ENCODE data around the gene SERPINE2.
A peak's percentile ranks its signal among the peaks of the same experiment; 100 is the strongest.

SERPINE2 gene, protein sequence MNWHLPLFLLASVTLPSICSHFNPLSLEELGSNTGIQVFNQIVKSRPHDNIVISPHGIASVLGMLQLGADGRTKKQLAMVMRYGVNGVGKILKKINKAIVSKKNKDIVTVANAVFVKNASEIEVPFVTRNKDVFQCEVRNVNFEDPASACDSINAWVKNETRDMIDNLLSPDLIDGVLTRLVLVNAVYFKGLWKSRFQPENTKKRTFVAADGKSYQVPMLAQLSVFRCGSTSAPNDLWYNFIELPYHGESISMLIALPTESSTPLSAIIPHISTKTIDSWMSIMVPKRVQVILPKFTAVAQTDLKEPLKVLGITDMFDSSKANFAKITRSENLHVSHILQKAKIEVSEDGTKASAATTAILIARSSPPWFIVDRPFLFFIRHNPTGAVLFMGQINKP

DNA sequence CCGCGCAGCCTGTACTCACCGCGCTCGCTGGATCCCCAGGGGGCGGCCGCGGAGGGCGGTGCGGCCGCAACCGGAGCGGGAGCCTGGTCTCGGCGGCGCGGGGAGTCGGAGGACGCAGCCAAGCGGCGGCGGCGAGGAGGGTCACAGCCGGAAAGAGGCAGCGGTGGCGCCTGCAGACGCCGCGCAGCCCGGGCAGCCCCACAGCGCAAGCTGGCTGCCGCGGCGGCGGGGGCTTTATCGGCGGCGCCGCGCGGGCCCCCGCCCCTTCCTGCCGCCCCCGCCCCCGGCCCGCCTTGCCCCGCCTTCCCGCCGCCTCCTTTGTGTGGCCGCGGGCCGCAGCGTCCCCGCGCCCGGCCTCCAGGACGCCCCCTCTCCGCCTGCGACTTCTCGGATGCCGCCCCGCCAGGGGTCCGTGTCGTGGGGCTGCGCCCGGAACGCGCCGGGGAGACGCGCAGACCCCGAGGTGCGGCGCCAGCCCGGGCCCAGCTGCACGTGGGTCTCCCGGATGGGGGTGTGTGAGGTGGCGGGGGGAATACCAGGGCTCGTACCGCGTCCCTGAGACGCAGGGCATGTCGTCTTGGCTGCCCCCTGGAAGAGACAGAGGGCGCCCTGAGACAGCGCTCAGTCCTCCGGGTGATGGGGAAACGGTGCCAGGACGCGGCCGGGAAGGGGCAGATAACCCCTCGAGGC lies at the start of gene SERPINE2:
TSS of gene SERPINE2 (minus strand) at position 207 of the 690 bp plus-strand sequence. CDS start 37,386 bp downstream, outside the sequence.
- Histone ChIP-seq H3K36me3 (replicated peaks) (no peaks in the 10 kb centered on the region), H3K4me3 (peak within 1 kb of the TSS; percentile 32), H3K27me3 (ENCODE audit: low read depth) (peaks cover 51% of the 10 kb centered on the region), H3K4me1 (no peaks in the 10 kb centered on the region; the same call in 1 of the 2 replicates), H3K9me3 (no peaks in the 10 kb centered on the region)
- in situ Hi-C loops (cut with MboI; ENCODE audit: low sequenced_read_pairs): no loop called here
- DNase-seq (ENCODE audit: low spot score in 2 of 2): peak; percentile 6 to 53

DNA sequence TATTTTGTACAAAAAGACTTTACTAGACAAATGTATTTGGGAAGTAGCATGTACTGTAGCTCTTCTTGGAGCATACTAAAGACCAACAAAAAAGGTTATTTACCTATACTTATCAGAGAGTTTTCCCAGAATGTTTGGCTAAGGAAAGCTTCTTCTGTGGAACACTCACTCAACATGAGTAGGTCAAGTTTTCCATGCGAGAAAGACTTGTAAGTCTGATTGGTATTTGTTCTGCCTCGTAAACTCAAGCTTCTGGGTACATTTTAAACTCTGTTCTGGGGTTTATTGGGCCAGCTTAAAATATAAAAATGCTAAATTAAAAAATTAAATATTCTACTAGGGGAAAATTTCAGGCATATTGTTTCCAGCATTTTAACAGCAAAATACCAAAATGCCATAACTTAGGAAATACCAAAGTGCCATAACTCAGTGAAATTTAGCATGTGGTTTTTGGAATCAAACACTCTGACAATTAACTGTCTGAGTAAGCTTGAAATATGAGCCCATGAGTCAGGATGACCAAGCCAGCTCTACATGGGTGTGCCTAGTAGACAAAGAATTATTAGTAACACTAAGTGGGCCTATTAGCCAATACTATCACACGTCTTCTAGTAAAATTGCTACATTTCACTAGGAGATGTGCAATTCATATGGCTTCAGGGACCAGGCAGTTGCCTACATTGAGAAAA lies 47.3 kb upstream of the SERPINE2 start:
- H3K4me1 ChIP-seq: no peaks in the 10 kb centered on the region
- H3K9me3 ChIP-seq: no peaks in the 10 kb centered on the region
- DNase-seq (ENCODE audit: low spot score in 2 of 2): no peak
- peaks cover 3% of the 10 kb centered on the region; the same call in 1 of the 2 replicates for H3K27me3 ChIP-seq (ENCODE audit: low read depth)
- no peak overlapping the region for H3K4me3 ChIP-seq
- no peaks in the 10 kb centered on the region for H3K36me3 ChIP-seq (replicated peaks)
- in situ Hi-C loops (cut with MboI; ENCODE audit: low sequenced_read_pairs): no loop called here

DNA sequence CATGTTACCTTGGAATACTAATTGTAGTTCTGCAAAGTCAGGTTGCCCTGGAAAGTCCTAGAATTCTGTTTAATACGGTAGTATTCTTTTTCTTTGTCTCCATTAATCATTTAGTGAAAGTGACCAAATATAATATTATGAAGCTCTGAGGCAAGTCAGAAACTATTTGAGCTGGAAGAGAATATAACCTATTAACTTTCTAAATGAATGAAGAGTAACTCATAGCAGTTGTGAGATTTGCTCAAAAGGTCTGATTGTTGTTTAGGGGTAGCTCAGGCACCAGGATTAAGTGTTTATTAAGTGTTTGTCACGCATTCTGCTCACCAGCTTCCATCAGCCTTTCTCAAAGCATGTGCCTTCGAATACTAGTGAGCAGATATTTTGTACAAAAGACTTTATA lies 46.7 kb upstream of the SERPINE2 start:
- no peaks in the 10 kb centered on the region for H3K9me3 ChIP-seq

DNA sequence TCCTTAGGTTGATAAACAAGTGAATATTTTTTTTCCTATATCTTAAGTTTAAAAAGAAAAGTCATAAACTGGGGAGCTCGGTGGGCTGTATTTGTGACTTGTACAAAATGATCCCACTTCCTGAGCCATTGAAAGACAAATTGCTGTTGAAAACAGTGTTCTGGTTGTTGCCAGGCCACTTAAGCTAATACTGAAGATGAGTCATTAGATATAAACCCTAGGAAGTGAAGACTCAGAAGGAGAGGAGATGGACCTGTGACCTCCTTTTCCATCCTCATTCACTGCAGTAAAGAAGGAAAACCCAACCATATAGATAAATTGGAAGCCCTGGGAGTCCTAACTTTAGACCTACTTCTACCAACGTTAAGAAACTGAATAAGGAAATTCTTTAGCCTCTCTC lies 46.2 kb upstream of the SERPINE2 start:
- no peak for DNase-seq (ENCODE audit: low spot score in 2 of 2)
- no peak overlapping the region for H3K4me3 ChIP-seq

More for the DNA sequence above, 46.7 kb upstream of the SERPINE2 start:
- Histone ChIP-seq H3K4me3 (no peak overlapping the region), H3K27me3 (ENCODE audit: low read depth) (peaks cover 3% of the 10 kb centered on the region; the same call in 1 of the 2 replicates), H3K4me1 (no peaks in the 10 kb centered on the region), H3K36me3 (replicated peaks) (no peaks in the 10 kb centered on the region)
- in situ Hi-C loops (cut with MboI; ENCODE audit: low sequenced_read_pairs): no loop called here
- DNase-seq (ENCODE audit: low spot score in 2 of 2): no peak

DNA sequence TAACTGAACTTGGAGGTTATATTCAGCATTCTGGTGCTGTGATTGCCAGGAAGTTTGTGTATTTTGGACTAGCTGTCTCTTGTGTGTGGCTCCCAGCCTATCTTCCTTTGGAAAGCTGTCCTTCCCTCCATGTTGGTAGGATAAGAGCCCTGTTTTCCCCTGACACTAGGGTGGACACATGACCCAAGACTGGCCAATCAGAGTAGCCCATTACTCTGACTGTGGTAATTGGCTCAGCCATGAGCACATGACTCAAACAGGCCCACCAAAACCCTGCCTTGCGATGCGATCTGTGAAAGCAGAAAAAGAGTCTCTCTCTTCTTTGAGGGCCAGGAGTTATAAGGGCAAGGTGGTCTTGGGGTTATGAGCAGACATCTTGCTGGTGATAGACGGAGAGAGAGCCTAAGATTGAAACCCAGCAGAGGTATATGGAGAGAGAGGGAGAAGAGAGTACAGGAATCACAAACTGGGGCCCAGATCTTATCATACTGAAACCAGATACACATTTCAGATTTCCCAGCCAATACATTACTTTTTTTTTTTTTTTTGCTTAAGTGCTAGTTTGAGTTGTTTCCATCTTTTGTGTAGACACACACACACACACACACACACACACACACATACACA lies 45.3 kb upstream of the SERPINE2 start:
- no peaks in the 10 kb centered on the region for H3K4me1 ChIP-seq
- H3K36me3 ChIP-seq (replicated peaks): no peaks in the 10 kb centered on the region
- no peaks in the 10 kb centered on the region for H3K9me3 ChIP-seq
- peaks cover 3% of the 10 kb centered on the region; the same call in 1 of the 2 replicates for H3K27me3 ChIP-seq (ENCODE audit: low read depth)
- in situ Hi-C loops (cut with MboI; ENCODE audit: low sequenced_read_pairs): no loop called here
- DNase-seq (ENCODE audit: low spot score in 2 of 2): no peak
- no peak overlapping the region for H3K4me3 ChIP-seq

More for the DNA sequence above, 46.2 kb upstream of the SERPINE2 start:
- Histone ChIP-seq H3K27me3 (ENCODE audit: low read depth) (peaks cover 3% of the 10 kb centered on the region; the same call in 1 of the 2 replicates), H3K9me3 (no peaks in the 10 kb centered on the region), H3K36me3 (replicated peaks) (no peaks in the 10 kb centered on the region), H3K4me1 (no peaks in the 10 kb centered on the region)
- in situ Hi-C loops (cut with MboI; ENCODE audit: low sequenced_read_pairs): no loop called here

DNA sequence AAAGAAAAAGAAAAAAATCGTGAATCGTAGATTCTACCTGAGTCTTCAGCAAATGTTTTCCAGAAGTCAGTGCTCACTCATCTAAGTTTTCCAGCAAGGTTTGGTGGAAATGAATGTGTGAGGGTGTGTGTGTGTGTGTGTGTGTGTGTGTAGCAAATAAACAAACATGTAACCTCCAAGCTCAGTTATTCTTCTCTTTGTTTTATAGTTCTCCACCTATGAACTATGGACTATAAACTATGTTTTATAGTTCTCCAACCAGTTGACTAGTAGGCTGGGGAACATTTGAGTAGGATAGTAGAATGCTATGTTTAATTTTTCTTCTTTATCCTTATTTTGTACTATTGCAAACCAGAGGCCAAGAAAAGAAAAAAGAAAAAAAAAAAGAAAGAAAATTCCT lies 44.6 kb upstream of the SERPINE2 start:
- Histone ChIP-seq H3K9me3 (no peaks in the 10 kb centered on the region), H3K4me1 (no peaks in the 10 kb centered on the region), H3K4me3 (no peak overlapping the region), H3K36me3 (replicated peaks) (no peaks in the 10 kb centered on the region), H3K27me3 (ENCODE audit: low read depth) (peaks cover 3% of the 10 kb centered on the region; the same call in 1 of the 2 replicates)
- no peak for DNase-seq (ENCODE audit: low spot score in 2 of 2)
- in situ Hi-C loops (cut with MboI; ENCODE audit: low sequenced_read_pairs): no loop called here

DNA sequence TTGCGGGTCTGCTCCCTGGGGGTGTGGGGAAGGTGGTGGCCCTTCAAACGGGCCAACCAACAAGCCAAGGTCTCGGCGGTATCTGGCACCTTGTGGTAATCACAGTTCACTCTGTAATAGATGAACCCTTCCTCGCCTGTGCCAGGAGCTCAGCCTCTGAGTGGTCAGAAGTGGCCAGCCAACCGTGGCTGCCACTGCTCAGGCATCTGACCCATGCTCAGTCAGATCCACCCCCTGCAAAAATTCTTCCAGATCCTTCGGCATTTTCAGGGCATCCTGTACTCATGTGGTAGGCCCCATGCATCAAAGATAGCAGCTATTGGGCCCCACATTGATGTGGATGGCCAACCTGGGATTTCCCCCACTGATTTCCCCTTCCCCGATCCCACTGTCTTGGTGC lies 39.6 kb upstream of the SERPINE2 start:
- no peaks in the 10 kb centered on the region for H3K36me3 ChIP-seq (replicated peaks)
- H3K4me1 ChIP-seq: no peaks in the 10 kb centered on the region
- no peaks in the 10 kb centered on the region for H3K27me3 ChIP-seq (ENCODE audit: low read depth)
- in situ Hi-C loops (cut with MboI; ENCODE audit: low sequenced_read_pairs): no loop called here
- DNase-seq (ENCODE audit: low spot score in 2 of 2): no peak
- H3K9me3 ChIP-seq: no peaks in the 10 kb centered on the region
- no peak overlapping the region for H3K4me3 ChIP-seq

DNA sequence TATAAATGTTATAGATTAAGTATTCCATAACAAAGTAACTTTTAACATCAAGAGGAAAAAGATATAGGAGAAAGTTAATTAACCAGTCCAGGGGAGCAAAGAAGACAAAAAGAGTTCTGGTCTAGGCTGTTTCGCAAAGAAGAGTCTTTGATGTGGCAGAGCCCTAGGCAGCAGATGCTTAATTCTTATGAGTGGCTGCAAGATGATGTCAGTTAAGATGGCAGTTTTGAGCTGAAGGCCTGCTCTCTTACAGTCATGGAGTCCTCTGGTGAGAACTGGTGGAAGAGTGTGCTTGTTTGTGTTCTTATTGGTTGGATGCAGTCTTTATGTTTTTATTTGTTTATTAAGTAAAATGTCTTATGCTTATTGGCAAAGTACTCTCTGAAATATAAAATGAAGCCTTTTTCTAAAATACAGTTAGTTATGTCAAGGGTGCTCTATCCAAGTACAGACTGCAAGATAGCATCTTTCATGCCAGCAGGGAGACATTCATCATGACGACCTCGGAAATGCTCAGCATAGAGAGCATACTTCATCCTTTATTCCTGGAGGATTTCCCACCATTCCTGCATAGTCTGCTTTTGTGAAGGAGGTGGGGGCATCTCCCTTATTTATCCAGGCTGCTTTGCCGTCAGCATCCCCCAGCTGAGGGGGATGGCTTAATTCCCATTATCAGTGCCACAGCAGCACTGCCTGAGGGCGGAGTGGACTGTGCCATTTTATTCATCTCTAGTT lies 38.9 kb upstream of the SERPINE2 start:
- in situ Hi-C loops (cut with MboI; ENCODE audit: low sequenced_read_pairs): no loop called here
- H3K4me3 ChIP-seq: no peak overlapping the region
- H3K4me1 ChIP-seq: no peaks in the 10 kb centered on the region
- H3K27me3 ChIP-seq (ENCODE audit: low read depth): no peaks in the 10 kb centered on the region
- H3K36me3 ChIP-seq (replicated peaks): no peaks in the 10 kb centered on the region
- DNase-seq (ENCODE audit: low spot score in 2 of 2): no peak
- no peaks in the 10 kb centered on the region for H3K9me3 ChIP-seq

DNA sequence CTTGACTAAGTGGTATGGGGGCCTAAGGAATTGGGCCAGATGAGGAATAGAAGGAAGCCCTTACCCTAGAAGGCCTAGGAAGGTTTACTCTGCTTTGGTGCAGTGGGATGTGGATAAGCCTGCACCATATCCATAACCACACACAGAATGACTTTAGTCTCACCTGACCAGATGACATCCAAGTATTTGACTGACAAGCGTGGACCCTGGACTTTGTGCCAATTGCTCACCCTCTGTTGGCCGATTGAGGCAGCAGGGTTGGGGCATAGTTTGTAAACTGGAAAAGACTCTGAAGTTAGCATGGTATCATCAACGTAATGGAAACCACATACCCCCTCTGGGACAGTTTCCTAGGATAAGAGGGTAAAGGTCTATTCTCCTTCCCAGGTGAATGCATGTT lies 36.5 kb upstream of the SERPINE2 start:
- Histone ChIP-seq H3K27me3 (ENCODE audit: low read depth) (no peaks in the 10 kb centered on the region), H3K4me1 (no peaks in the 10 kb centered on the region), H3K9me3 (no peaks in the 10 kb centered on the region), H3K36me3 (replicated peaks) (no peaks in the 10 kb centered on the region), H3K4me3 (no peak overlapping the region)
- in situ Hi-C loops (cut with MboI; ENCODE audit: low sequenced_read_pairs): no loop called here
- DNase-seq (ENCODE audit: low spot score in 2 of 2): no peak

DNA sequence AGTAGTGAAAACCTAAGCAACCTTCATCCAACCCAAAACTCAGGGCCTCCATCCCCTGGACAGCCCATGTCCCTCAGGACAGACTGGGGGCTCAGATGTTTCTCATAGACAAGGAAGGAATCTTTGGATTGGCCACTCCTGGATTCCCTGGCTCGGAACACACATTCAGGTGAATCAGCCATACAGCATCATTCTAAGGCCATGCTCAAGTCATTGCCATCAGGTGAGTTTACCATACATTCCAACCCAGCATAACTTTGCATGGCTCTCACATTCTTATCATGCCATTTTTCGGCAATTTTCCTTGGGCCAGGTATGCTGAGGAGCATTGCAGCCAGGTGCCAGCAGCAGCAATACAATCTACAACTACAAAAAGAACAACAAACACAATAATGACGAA lies 34.6 kb upstream of the SERPINE2 start:
- in situ Hi-C loops (cut with MboI; ENCODE audit: low sequenced_read_pairs): no loop called here
- no peaks in the 10 kb centered on the region for H3K27me3 ChIP-seq (ENCODE audit: low read depth)
- H3K36me3 ChIP-seq (replicated peaks): no peaks in the 10 kb centered on the region
- no peaks in the 10 kb centered on the region for H3K9me3 ChIP-seq
- no peak overlapping the region for H3K4me3 ChIP-seq
- H3K4me1 ChIP-seq: no peaks in the 10 kb centered on the region
- no peak for DNase-seq (ENCODE audit: low spot score in 2 of 2)

DNA sequence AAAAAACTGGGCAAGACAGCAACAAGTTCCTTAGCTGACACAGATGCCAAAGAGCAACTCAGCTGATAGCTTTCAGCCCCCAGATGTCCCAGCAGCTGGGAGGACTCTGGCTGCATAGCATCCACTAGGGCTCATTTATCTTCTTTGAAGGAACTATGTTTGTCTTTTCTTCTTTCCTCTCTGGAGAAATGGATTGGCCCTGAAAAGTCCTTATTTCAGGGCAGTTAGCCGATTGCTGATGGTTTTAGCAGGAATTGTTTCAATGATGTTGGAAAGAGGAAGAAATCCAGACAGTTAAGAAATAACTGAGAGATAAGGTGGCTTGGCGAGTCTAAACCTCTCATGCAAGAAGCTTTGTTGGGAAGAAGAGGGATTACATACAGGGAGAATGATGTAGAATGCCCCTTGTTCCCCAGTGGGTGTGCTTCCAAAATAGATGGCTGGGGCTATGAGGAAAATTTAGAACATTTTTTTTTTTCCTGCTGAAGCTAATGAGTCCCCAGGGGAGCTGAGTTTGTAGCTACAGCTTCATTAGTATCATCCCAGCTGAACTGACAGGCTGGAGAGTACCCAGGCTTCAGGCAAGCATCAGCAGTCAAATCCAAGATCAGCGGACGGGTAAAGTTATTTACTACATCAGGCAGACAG lies 33.6 kb upstream of the SERPINE2 start:
- in situ Hi-C loops (cut with MboI; ENCODE audit: low sequenced_read_pairs): no loop called here
- no peak for DNase-seq (ENCODE audit: low spot score in 2 of 2)
- H3K27me3 ChIP-seq (ENCODE audit: low read depth): no peaks in the 10 kb centered on the region
- H3K9me3 ChIP-seq: no peaks in the 10 kb centered on the region
- no peak overlapping the region for H3K4me3 ChIP-seq
- no peaks in the 10 kb centered on the region for H3K36me3 ChIP-seq (replicated peaks)
- no peaks in the 10 kb centered on the region for H3K4me1 ChIP-seq

DNA sequence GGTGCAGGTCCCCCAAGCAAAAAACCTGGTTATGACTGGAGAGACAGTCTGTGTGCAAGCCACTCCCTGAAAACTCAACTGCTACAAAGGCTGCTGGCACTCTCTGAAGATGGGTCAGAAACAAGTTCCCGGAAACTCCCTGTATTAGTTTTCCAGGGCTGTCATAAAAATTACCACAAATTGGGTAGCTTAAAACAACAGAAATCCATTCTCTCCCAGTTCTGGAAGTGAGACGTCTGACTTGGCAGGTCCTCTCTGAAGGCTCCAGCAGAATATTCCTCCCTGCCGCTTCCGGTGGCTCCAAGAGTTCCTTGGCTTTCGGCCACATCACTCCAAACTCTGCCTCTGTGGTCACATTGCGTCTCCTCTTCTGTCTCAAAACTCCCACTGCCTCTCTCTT lies 30.1 kb upstream of the SERPINE2 start:
- in situ Hi-C loops (cut with MboI; ENCODE audit: low sequenced_read_pairs): no loop called here
- no peaks in the 10 kb centered on the region for H3K4me1 ChIP-seq
- H3K36me3 ChIP-seq (replicated peaks): no peaks in the 10 kb centered on the region
- no peaks in the 10 kb centered on the region for H3K9me3 ChIP-seq
- H3K4me3 ChIP-seq: no peak overlapping the region
- H3K27me3 ChIP-seq (ENCODE audit: low read depth): no peaks in the 10 kb centered on the region; the same call in 1 of the 2 replicates
- DNase-seq (ENCODE audit: low spot score in 2 of 2): no peak

DNA sequence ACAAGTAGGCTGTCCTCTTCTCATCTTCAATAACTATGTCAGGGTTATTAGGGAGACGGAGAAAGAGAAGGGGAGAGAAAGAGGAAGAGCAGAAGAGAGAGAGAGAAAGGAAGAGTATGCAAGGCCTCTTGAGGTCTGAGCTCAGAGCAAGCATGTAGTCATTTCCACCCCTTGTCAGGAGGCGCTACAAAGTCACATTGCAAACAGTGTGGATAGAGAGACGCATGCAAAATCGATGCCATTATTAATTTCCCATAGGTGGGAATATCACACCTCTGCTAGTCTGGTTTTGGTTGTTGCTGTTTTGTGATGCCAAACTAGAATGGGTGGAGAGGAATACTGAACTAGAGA lies 24.2 kb upstream of the SERPINE2 start:
- no peak for DNase-seq (ENCODE audit: low spot score in 2 of 2)
- Histone ChIP-seq H3K4me1 (no peaks in the 10 kb centered on the region), H3K36me3 (replicated peaks) (no peaks in the 10 kb centered on the region), H3K27me3 (ENCODE audit: low read depth) (peaks cover 4% of the 10 kb centered on the region; the same call in 1 of the 2 replicates), H3K9me3 (no peaks in the 10 kb centered on the region), H3K4me3 (no peak overlapping the region)
- in situ Hi-C loops (cut with MboI; ENCODE audit: low sequenced_read_pairs): no loop called here
